GM12878 (cell line): ENCODE measurements around the gene USP2. TPM values are rescaled to one million over a fixed set of nuclear protein-coding genes. Genes with fewer than 3 reads are reported as not detected.

Source experiments
- ATAC-seq: fragments of 200-7000 bp; cut with Tn5 transposase; 3 replicates; pipeline ENCODE4 v1.9.1; 2020; ENCODE audit warnings: mild to moderate bottlenecking, moderate library complexity
- BruUV-seq: library from RNA; stranded (reverse); fragments of 400-500 nt; replicated peaks from 2 replicates; lab custom pipeline; 2021; lab: Mats Ljungman, UMichigan
- CTCF ChIA-PET: fragments of 300-600 bp; sonication (Branson Sonifier 250); formaldehyde crosslinking; extraction: SDS; loops from one replicate; lab custom pipeline; 2021; ENCODE audit warnings: inconsistent platforms; lab: Yijun Ruan, JAX
- POLR2A ChIA-PET: fragments of 350-600 bp; formaldehyde crosslinking; extraction: SDS; loops from one replicate; lab custom pipeline; 2021; ENCODE audit warnings: inconsistent platforms; lab: Charles Lee
- RAD21 ChIA-PET: fragments of 300-600 bp; sonication (Branson Sonifier 250); formaldehyde crosslinking; loops from one replicate; lab custom pipeline; 2023; ENCODE audit warnings: antibody characterized with exemption; ENCODE audit not compliant: unreplicated experiment; lab: Charles Lee
- SMC1A ChIA-PET: fragments of 300-600 bp; sonication (Branson Sonifier 250); formaldehyde crosslinking; loops from one replicate; lab custom pipeline; 2023; ENCODE audit not compliant: unreplicated experiment, uncharacterized antibody; lab: Charles Lee
- DNase-seq: peaks from one replicate; pipeline ENCODE4 v3.0.0-alpha.2; 2011; ENCODE audit warnings: low read depth, low spot score
- FAIRE-seq: peaks from 3 replicates; lab custom pipeline; 2011; peaks lifted over from hg19 to GRCh38; lab: Jason Lieb, UNC
- H2AFZ ChIP-seq: 2 replicates; pipeline ENCODE4 v1.6.0; 2011; ENCODE audit warnings: low read depth, low read length, control low read depth; ENCODE audit not compliant: control insufficient read depth
- H3K27ac ChIP-seq: 2 replicates; pipeline ENCODE4 v1.5.1; 2011; ENCODE audit warnings: control low read depth; ENCODE audit not compliant: control insufficient read depth, insufficient read depth
- H3K27me3 ChIP-seq, 2 experiments: replicated peaks in 1 of 2; 2 replicates each; pipeline versions ENCODE4 v1.6.0 to v1.6.1; 2011; ENCODE audit warnings: low read length in 1 of 2; ENCODE audit not compliant: control insufficient read depth in 2 of 2, insufficient read depth in 2 of 2
- H3K36me3 ChIP-seq, 2 experiments: 2 replicates each; pipeline ENCODE4 v1.5.1; 2011; ENCODE audit warnings: low read length in 1 of 2; ENCODE audit not compliant: control insufficient read depth in 2 of 2, insufficient read depth in 2 of 2
- H3K4me1 ChIP-seq: 2 replicates; pipeline ENCODE4 v1.6.1; 2011; ENCODE audit warnings: mild to moderate bottlenecking, low read length, moderate library complexity, mixed read lengths; ENCODE audit not compliant: control insufficient read depth, insufficient read depth
- H3K4me2 ChIP-seq: 2 replicates; pipeline ENCODE4 v1.6.0; 2011; ENCODE audit warnings: control low read depth; ENCODE audit not compliant: control insufficient read depth, insufficient read depth
- H3K4me3 ChIP-seq: fragments of 200-600 bp; sonication (generic); 2 replicates; pipeline ENCODE4 v1.5.1; 2016
- H3K79me2 ChIP-seq: 2 replicates; pipeline ENCODE4 v1.6.0; 2011; ENCODE audit warnings: low read length; ENCODE audit not compliant: control insufficient read depth, insufficient read depth
- H3K9ac ChIP-seq: 2 replicates; pipeline ENCODE4 v1.8.0; 2011; ENCODE audit warnings: low read length, control low read depth, mixed read lengths; ENCODE audit not compliant: control insufficient read depth, insufficient read depth
- H3K9me3 ChIP-seq: replicated peaks from 3 replicates; pipeline ENCODE4 v1.5.1; 2011; ENCODE audit warnings: mild to moderate bottlenecking, low read length; ENCODE audit not compliant: control insufficient read depth, insufficient read depth
- H4K20me1 ChIP-seq: 2 replicates; pipeline ENCODE4 v1.6.0; 2011; ENCODE audit not compliant: control insufficient read depth, insufficient read depth
- E4F1 ChIP-seq: fragments of 450-650 bp; IDR thresholded peaks from 2 replicates; pipeline ENCODE4 v1.6.1; 2018; ENCODE audit warnings: borderline replicate concordance, mild to moderate bottlenecking; ENCODE audit not compliant: partially characterized antibody
- ETV6 ChIP-seq, 2 experiments: fragments of 450-650 bp in 1 of 2; IDR thresholded peaks in 1 of 2; conservative IDR thresholded peaks in 1 of 2; 2 replicates each; pipeline ENCODE4 v1.6.1; 2014; ENCODE audit warnings: antibody characterized with exemption in 1 of 2, borderline replicate concordance in 1 of 2, low read depth in 1 of 2, mild to moderate bottlenecking in 1 of 2, moderate library complexity in 1 of 2
- HDAC2 ChIP-seq: fragments of 200-600 bp; sonication (generic); IDR thresholded peaks from 2 replicates; pipeline ENCODE4 v1.6.1; 2017
- HDGF ChIP-seq: fragments of 450-650 bp; IDR thresholded peaks from 2 replicates; pipeline ENCODE4 v1.6.1; 2016; ENCODE audit warnings: antibody characterized with exemption
- POLR2A ChIP-seq: IDR thresholded peaks from 2 replicates; pipeline ENCODE4 v1.6.1; 2011; ENCODE audit warnings: low read depth, mild to moderate bottlenecking, low read length
- SPI1 ChIP-seq: IDR thresholded peaks from 2 replicates; pipeline ENCODE4 v1.6.1; 2011; ENCODE audit warnings: low read depth, mild to moderate bottlenecking, low read length, moderate library complexity, borderline replicate concordance; ENCODE audit not compliant: insufficient read depth
- TARDBP ChIP-seq: IDR thresholded peaks from 2 replicates; pipeline ENCODE4 v1.6.1; 2016; ENCODE audit warnings: borderline replicate concordance
- ZNF207 ChIP-seq: fragments of 450-650 bp; IDR thresholded peaks from 2 replicates; pipeline ENCODE4 v1.6.1; 2014; ENCODE audit warnings: antibody characterized with exemption, mild to moderate bottlenecking, borderline replicate concordance
- WGBS: methylation state at CpG from one replicate; pipeline ENCODE4 v1.1.6; 2016; ENCODE audit warnings: low lambda C conversion rate; ENCODE audit not compliant: insufficient replicate concordance, insufficient coverage; ENCODE audit errors: missing lambda C conversion rate; 5-methylcytosine and 5-hydroxymethylcytosine counted together
- in situ Hi-C: fragments of 300-500 bp; cut with MboI; formaldehyde crosslinking; loops from 9 replicates; pipeline ENCODE4 v1.14.3; 2018; ENCODE audit warnings: mixed read lengths
- intact Hi-C: fragments of 100-400 bp; cut with micrococcal nuclease; formaldehyde crosslinking; loops from one replicate; pipeline ENCODE4 v1.14.2; 2022; ENCODE audit not compliant: unreplicated experiment
- polyA plus RNA-seq, 11 experiments: library from polyadenylated mRNA; depleted of rRNA in 4 of 11; unstranded in 6 of 11; stranded (reverse) in 5 of 11; fragments of >200 nt; fragmentation: Nextera tagmentation in 4 of 11; fragmentation: Illumina TruSeq in 1 of 11; extraction: Ambion mirVana in 4 of 11; extraction: Trizol in 1 of 11; gene quantifications; 1 replicate in 1 of 11; 2 replicates in 10 of 11; pipeline versions ENCODE4 v1.2.1 to v1.2.3, GENCODE V29; 2011 to 2016; ENCODE audit warnings: inconsistent platforms in 2 of 11, missing spikeins in 2 of 11, low read depth in 1 of 11
- total RNA-seq, 4 experiments: library from RNA; depleted of rRNA in 3 of 4; stranded (reverse); fragments of >200 nt in 3 of 4; fragmentation: Illumina TruSeq in 1 of 4; extraction: Trizol in 1 of 4; gene quantifications; 2 replicates each; pipeline versions ENCODE4 v1.2.1 to v1.2.3, GENCODE V29; 2013 to 2021

Gene USP2
- total and polyA plus RNA-seq, 10 of the 15 experiments (the other 5 are each of a cell fraction or from before 2014, with no cell fraction given) = 0.03 to 0.13 (median 0.06) TPM; not detected in 4

GRCh38 chr11:119345685-119346084, 35.8 kb downstream of the USP2 start:
- Histone ChIP-seq H4K20me1 (no peaks in the 10 kb centered on the region), H3K4me3 (no peak overlapping the region)
- TF ChIP-seq POLR2A = no peak
- no peak for TF ChIP-seq HDGF
- no peak for TF ChIP-seq HDAC2
- no peak for TF ChIP-seq ETV6 (conservative IDR thresholded peaks at IDR 0.05 in 1 of 2, IDR thresholded peaks at IDR 0.05 in 1 of 2; ENCODE audit: borderline replicate concordance in 1 of 2, low read depth in 1 of 2)
- no peak for TF ChIP-seq ZNF207
- no peak for TF ChIP-seq TARDBP
- TF ChIP-seq, all 136 proteins: peak for 0
- no peak for DNase-seq
- CTCF ChIA-PET = interaction anchor here (1.5 to 2.0 kb wide), 2 partner anchors 10 to 129 kb away, joined by 6 to 10 read pairs; no protein-coding TSS in a partner anchor
- H3K27ac ChIP-seq = no peak overlapping the region
- no peaks in the 10 kb centered on the region for H3K79me2 ChIP-seq
- intact Hi-C loops = no loop called here
- in situ Hi-C loops = no loop called here
- H3K27me3 ChIP-seq = peaks cover 8 to 11% of the 10 kb centered on the region in 2 experiments
- H3K4me1 ChIP-seq = no peaks in the 10 kb centered on the region
- ATAC-seq = no peak
- H3K9me3 ChIP-seq = no peaks in the 10 kb centered on the region
- POLR2A ChIA-PET = no interaction called here
- no peaks in the 10 kb centered on the region for H3K36me3 ChIP-seq
- FAIRE-seq = no peak
- no TSS peak for BruUV-seq
- WGBS = 29% methylated on average over 10 of the region's 12 CpGs
- RAD21 ChIA-PET = interaction anchor here (1.3 kb wide), 1 partner anchor 22 kb away, joined by 3 read pairs; no protein-coding TSS in a partner anchor
- H3K9ac ChIP-seq = no peak overlapping the region
- no peak overlapping the region for H2AFZ ChIP-seq
- H3K4me2 ChIP-seq = no peak overlapping the region
- SMC1A ChIA-PET = interaction anchor here (0.5 kb wide), 1 partner anchor 511 kb away, joined by 3 read pairs; no protein-coding TSS in a partner anchor

GRCh38 chr11:119344291-119345010, 37.0 kb downstream of the USP2 start:
- in situ Hi-C loops = no loop called here
- FAIRE-seq (no peak), DNase-seq (no peak), ATAC-seq (no peak)
- no peak overlapping the region for H3K9ac ChIP-seq
- TF ChIP-seq E4F1 (no peak), SPI1 (no peak)
- no peaks in the 10 kb centered on the region for H3K4me1 ChIP-seq
- H3K79me2 ChIP-seq = no peaks in the 10 kb centered on the region
- H3K9me3 ChIP-seq = no peaks in the 10 kb centered on the region
- no peak overlapping the region for H2AFZ ChIP-seq
- no peak overlapping the region for H3K27ac ChIP-seq
- no peaks in the 10 kb centered on the region for H4K20me1 ChIP-seq
- WGBS = 40% methylated on average over 13 of the region's 14 CpGs
- ChIA-PET SMC1A (interaction anchor here (0.9 kb wide), 1 partner anchor 16 kb away, joined by 3 read pairs; no protein-coding TSS in a partner anchor), RAD21 (no interaction called here), CTCF (interaction anchor here (1.5 to 2.4 kb wide), 3 partner anchors 11 to 130 kb away, joined by 6 to 10 read pairs (median 8); no protein-coding TSS in a partner anchor), POLR2A (no interaction called here)
- peaks cover 9 to 11% of the 10 kb centered on the region in 2 experiments for H3K27me3 ChIP-seq
- no peak overlapping the region for H3K4me3 ChIP-seq
- intact Hi-C loops = no loop called here
- H3K4me2 ChIP-seq = no peak overlapping the region
- no peaks in the 10 kb centered on the region for H3K36me3 ChIP-seq
- BruUV-seq = no TSS peak
